NB4 (cell line): ENCODE results near the gene SPNS3.

Experiments
- POLR2A ChIP-seq: IDR thresholded peaks from 2 replicates; pipeline ENCODE4 v1.6.1; 2011; ENCODE audit warnings: mild to moderate bottlenecking; ENCODE audit not compliant: insufficient read length; ENCODE audit errors: extremely low read depth
- TF ChIP-seq, protein P1 (sequence below): IDR thresholded peaks from one replicate; pipeline ENCODE4 v1.5.1; 2012; ENCODE audit warnings: low read depth, low read length

DNA sequence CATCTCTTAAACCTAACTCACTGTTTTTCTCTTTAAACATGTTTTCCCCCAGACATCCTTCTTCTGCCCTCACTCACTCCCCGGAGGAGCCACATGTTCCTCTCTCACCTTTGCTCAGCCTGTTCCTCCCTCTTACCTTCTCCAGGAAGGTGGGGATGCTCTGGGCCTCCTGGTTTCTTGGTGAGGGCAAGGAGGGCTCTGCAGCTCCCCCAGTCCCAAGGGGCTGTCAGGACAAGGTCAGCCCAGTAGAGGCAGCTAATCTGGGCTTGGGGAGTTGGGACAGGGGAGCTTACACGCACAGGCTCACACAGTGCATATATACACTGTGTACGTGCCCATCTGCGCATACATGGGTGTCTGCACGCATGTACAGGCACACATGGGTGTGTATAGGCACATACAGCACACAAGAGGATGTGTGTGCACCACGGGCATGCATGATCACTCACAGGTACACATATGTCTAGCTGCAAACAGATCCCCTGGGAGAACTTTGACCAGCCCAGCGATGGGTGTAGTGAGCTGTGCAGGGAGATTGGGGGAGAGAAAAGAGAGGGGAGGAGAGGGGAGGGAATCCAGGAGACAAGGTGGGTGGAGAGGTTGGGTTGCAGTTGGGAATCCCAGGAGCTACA is 28.6 kb upstream of the SPNS3 start:
- TF ChIP-seq POLR2A: no peak
- TF ChIP-seq, protein P1, sequence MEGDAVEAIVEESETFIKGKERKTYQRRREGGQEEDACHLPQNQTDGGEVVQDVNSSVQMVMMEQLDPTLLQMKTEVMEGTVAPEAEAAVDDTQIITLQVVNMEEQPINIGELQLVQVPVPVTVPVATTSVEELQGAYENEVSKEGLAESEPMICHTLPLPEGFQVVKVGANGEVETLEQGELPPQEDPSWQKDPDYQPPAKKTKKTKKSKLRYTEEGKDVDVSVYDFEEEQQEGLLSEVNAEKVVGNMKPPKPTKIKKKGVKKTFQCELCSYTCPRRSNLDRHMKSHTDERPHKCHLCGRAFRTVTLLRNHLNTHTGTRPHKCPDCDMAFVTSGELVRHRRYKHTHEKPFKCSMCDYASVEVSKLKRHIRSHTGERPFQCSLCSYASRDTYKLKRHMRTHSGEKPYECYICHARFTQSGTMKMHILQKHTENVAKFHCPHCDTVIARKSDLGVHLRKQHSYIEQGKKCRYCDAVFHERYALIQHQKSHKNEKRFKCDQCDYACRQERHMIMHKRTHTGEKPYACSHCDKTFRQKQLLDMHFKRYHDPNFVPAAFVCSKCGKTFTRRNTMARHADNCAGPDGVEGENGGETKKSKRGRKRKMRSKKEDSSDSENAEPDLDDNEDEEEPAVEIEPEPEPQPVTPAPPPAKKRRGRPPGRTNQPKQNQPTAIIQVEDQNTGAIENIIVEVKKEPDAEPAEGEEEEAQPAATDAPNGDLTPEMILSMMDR: no peak
